Erythroblast (primary cell): Measurements from ENCODE around the gene CD81.

Source experiments
- GATA1 ChIP-seq: IDR thresholded peaks from 2 replicates; pipeline ENCODE4 v1.6.1; 2011; ENCODE audit warnings: low read depth, mild to moderate bottlenecking, control low read depth, low read length, moderate library complexity
- POLR2A ChIP-seq: IDR thresholded peaks from 2 replicates; pipeline ENCODE4 v1.6.1; 2011; ENCODE audit warnings: mild to moderate bottlenecking, low read length

GRCh38 chr11:2415601-2416380 is 38.7 kb downstream of the CD81 start:
- no peak for TF ChIP-seq POLR2A
- TF ChIP-seq GATA1: no peak
